ENCODE measurements around the gene JMJD1C.

- TF ChIP-seq GATA3 (IDR thresholded peaks at IDR 0.05; ENCODE audit: low read depth, low read length): no peak
- no peak for TF ChIP-seq GATA2 (IDR thresholded peaks at IDR 0.05; ENCODE audit: low read depth, low read length)
These were observed 206.7 kb downstream of the JMJD1C start for GRCh38 chr10:63258920-63259678.

Measured in SH-SY5Y (cell line).